GM18909 (cell line): ENCODE results near the gene RNASEL.
"Not testable (repeated sequence)": the region's sequence is repeated elsewhere in the genome, so short reads cannot be mapped to it uniquely, and the experiment has no call there.

Experiments
- ATAC-seq: cut with Tn5 transposase; IDR thresholded peaks from one replicate; pipeline ENCODE4 v1.9.1; 2021; ENCODE audit warnings: mild to moderate bottlenecking; ENCODE audit not compliant: unreplicated experiment, poor library complexity

The RNASEL gene

DNA sequence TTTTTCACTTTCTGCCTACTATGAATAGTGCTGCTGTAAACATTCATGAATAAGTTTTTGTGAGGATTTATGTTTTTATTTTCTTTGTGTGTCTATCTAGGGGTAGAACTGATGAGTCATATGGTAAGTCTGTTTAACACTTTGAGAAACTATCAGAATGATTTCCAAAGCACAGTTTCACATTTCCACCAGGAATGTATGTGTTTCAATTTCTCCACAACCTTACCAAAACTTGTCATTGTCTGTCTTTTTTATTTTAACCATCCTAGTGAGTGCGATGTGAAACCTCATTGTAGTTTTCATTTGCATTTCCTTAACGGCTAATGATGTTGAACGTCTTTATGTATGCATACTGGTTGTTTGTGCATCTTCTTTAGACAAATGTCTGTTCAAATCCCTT is 23.5 kb downstream of the RNASEL start:
- no peak for ATAC-seq

- ATAC-seq, result no peak
Observed at GRCh38 chr1:182564406-182565004, 24.6 kb downstream of the RNASEL start.

DNA sequence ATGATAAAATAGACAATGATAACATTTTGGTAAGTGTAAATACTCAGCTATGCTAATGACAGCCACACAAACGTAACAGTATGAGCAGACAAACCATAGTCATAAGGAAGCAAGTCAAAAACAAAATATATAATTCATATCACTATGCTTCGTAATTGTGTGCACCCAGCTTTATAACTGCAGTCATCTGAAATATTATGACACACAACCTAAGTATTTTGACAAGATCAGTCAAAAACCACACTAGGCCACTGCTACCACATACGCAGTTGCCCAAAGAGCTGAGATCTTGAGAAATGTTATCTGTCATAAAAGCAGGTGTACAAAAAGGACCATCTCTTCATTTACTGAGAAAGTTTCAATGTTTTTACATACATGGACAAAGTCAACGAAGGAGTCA is 26.0 kb downstream of the RNASEL start:
- ATAC-seq, result no peak

- no peak for ATAC-seq
Observed at GRCh38 chr1:182561456-182561855, 27.6 kb downstream of the RNASEL start.

- no peak for ATAC-seq
Observed at GRCh38 chr1:182560392-182560984, 28.6 kb downstream of the RNASEL start.

DNA sequence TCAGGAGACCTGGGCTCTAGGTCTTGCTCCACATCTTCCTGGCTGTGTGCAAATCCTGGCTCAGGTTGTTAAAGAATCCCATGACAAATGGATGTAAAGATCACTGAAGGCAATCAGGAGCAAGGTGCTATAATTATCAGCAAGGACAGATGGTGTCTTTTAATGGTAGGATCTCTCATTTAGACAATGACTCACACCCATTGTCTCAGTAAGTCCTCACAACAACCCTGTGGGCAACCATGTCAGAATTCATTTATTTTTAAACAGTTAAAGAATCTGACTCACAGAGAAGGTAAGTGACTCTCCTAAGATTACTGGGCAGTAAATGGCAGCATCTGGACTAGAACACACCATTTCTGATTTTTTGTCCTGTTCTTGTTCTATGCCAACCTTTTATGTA is 32.8 kb downstream of the RNASEL start:
- no peak for ATAC-seq

DNA sequence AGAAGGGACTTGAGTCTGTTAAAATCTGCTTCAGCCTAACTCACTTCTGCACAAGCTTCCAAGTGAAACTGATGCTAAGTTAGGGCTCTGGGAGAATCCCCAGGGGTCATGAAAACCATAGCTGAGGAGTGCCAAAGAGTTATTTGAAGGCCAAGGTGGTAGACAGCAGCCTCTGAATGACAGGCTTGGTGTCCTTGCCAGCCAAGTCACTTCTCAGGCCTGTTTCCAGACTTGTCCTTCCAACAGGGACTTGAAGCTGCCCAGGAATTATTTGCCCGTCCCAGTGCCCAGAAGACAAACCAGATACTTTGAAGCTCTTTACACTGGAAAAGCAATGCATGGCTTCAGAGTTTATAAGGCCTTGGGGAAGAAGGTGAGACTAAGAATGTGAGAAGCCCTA is 33.6 kb downstream of the RNASEL start:
- no peak for ATAC-seq

DNA sequence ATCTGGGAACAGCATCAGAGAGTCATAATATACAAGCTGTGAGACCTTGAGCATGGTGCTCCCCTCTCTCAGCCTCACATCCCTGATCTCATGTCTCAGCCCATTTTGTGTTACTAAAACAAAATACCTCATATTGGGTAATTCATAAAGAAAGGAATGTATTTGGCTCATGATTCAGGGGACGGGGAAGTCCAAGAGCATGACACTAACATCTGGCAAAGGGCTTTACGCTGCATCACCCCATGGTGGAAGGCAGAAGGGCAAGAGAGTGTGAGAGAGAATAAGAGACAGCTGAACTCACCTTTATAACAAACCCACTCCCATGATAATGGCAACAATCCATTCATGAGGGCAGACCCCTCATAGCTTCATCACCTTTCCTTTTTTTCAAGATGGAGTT is 36.5 kb downstream of the RNASEL start:
- ATAC-seq, result no peak

DNA sequence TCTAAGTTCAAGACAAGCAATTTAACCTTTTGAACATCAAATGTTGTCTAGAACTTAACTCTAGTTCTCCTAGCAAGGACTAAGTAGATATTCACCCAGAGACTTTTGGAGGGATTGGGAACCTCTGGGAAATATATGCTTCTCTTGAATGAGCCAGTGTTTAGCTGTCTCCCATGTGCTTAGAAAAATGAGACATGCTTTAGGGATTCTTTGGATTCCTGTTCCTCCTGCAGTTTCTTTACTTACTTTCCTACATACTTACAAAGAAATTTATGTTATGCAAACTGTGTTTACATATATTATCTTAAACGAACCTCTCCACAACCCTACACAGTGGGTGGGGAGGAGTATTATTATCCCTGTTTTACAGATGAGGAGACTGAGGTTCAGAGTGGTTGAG is 39.2 kb downstream of the RNASEL start:
- ATAC-seq, result no peak

DNA sequence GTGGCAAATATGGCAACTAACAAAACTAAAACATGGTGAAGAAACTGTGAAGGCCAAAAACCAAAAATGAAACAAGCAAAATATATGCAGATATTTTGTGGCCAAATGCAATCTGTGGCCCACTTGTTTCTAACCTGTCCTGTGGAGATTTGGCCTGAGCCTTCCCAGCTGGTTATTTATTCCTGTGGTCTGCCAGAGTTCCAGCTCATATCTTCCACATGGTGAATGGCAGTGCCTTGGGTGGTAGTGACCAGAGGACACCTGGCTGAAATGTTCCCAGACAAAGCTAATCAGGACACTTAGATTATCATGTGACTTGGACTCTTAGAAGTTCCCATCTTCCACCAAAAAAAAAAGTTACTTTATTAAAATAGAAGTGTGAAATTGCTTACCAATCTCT is 39.7 kb downstream of the RNASEL start:
- no peak for ATAC-seq

DNA sequence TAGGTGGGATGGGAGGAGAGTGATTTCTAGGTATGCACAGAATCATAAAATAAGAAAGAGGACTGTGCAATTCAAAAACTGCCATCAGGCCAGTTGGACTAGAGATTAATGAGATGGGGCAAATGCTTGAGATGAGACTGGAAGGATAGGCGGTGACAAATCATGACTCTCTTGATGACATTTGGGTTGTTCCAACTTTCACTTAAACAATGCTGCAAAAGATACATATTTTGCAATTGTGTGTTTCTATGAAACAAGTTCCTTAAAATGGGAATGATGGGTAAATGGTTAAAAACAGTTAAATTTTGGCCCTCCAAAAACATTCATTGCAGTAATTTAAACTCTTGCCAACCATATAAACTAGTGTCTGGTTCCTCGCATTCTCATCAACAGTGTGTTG is 55.2 kb downstream of the RNASEL start:
- no peak for ATAC-seq

- not testable (repeated sequence) for ATAC-seq
Observed at GRCh38 chr1:182528206-182528605, 60.9 kb downstream of the RNASEL start.

DNA sequence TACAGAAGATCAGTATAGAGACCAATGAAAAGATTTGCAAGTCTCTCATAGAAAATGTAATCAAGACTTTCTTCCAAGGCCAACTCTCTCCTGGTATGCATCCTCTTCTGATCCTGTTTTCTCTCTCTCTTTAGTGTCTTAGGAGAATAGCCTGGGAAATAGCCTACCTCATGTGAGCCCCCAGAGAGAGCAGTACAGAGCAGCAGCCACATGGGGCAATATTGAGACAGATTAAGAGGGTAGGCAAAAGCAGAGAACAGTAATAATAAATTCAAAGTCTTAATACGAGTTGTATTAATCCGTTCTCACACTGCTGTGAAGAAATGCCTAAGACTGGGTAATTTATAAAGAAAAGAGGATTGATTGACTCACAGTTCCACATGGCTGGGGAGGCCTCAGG is 61.4 kb downstream of the RNASEL start:
- no peak for ATAC-seq

- no peak for ATAC-seq
Observed at GRCh38 chr1:182525342-182525741, 63.7 kb downstream of the RNASEL start.
